Stimulated activated CD8-positive, alpha-beta memory T cell treated with anti-CD3 and anti-CD28 coated beads, Interleukin-15, amount 100 ng/mL, for 24 hours (primary cell): ENCODE data around the gene PAM.
"Not testable (repeated sequence)": the region's sequence is repeated elsewhere in the genome, so short reads cannot be mapped to it uniquely, and the experiment has no call there.

ENCODE experiments used
- DNase-seq: peaks from one replicate; pipeline ENCODE4 v3.0.0-alpha.2; 2020; ENCODE audit warnings: low read depth

PAM gene

DNA sequence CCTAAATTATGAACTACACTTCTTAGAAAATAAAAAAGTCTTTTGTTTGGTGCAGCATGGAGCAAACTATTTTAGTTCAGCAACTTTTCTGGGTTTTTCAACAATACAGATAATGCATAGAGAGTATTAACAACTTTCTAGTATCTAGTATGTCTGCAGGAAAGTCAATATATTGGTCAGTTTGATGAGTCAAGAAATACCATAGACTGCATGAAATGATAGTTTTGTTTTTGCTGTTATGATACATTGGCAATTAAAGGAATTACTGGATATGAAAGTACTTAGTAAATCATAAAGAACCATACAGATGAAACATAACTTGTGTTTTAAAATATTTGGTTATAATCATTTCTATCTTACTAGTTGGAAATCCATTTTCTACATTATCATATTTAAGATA, 191.3 kb downstream of the PAM start:
- DNase-seq = no peak

DNA sequence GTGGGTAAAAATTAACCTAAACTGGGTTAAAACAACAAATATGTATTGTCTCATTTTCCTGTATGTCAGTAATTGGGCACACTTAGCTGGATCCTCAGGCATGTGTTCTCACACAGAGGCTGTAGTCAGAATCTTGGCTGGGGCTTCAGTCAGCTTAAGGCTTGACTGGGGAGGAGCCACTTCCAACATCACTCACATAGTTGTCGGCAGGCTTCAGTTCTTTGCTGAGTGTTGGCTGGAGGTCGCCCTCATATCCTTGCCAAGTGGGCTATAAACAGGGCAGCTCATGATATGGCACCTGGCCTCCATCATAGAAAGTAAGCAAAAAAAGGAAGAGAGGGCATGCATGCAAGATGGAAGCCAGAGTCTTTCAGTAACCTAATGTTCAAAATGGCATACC, 191.9 kb downstream of the PAM start:
- DNase-seq = no peak

DNA sequence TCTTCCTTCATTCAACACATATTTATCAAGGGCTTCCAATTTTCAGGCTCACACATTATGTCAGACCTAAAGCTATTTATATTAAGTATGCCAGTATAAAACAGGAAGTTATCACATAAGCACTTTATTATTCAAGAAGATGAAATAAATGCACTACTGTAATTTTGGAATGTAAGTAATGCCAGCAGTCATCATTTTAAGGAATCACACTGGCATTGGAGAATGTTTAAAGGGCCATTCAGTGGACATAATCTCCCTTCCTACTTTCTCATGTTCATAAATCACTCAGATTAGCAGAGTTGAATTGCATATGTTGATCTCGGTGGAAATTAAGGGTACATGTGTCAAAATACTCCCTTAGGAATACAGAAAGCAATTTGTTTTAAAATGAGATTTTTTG, 200.4 kb downstream of the PAM start:
- DNase-seq = no peak

DNA sequence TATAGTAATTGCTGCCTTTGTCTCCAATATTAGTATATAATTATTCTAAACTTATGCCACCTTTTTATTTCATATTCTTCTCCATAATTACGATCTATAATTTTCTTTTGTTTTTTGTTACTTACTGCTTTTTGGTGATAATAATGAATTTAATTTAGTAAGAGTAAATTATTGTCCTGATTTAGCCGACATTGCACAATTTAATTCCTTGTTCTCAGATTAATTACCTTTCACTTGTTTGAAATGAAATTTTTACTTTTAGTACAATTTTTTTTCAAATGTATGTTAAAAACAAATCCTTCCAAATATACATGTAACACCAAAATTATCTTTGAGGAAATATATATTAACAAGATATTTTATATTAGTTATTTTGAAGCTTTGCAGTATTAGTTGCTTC, 201.5 kb downstream of the PAM start:
- no peak for DNase-seq

DNA sequence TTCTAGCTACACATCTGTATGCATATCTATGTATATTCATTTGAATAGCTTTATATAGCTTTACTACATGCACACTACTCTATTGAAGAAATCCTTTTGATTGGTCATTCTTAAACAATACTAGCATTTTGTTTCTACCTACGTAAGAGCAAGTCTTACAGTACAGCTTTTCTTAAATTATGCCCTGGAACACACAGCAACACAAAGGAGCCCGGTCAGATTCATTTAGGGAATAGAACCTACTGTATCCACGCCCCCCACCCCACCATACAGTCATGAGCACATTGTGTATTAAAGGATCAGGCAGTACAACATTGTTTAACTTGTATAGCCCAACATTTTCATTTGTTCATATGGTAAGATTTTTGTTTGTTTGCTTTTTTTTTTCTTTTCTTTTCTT, 202.0 kb downstream of the PAM start:
- no peak for DNase-seq

DNA sequence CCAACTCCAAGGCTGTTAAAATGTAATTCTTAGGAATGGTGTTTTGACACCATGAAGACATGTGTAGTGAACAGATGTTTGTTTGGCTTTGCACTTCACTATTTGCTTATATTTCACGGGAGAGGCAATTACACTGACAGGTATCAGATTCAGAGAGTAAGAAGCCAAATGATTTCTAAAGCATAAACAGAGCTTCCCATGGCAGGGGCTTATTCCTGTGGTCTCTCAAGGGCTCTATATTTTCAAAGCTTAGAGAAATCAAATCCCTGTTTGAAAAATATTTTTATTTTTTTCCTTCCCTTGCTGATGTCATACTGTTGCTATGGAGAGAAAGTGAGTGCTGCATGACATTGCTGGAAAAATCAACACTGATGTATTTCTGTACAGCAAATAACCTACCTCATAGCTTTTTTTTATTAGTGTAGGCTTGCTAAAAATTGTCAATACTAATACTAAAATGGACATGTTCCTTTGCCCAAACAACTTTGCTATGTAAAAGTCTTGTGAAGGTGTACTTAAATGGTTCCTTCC, 203.4 kb downstream of the PAM start:
- no peak for DNase-seq

DNA sequence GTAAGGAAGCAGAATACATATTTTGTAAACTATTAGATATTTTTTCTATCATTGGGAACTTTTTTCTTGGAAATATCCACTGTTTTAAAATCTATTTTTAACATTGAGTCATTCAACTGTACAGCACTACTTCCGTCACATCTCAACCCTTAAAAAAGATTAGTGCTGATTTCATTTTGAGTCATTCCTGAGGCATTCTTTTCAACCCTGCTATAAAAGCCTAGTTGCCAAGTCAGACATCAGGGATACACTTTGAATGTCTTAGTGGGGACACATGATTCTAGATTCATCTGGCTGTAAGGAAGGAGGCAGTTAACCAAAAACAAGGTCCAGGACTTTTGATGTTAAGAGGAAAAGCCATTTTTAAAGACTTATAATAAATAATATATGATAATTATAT, 203.9 kb downstream of the PAM start:
- no peak for DNase-seq

DNA sequence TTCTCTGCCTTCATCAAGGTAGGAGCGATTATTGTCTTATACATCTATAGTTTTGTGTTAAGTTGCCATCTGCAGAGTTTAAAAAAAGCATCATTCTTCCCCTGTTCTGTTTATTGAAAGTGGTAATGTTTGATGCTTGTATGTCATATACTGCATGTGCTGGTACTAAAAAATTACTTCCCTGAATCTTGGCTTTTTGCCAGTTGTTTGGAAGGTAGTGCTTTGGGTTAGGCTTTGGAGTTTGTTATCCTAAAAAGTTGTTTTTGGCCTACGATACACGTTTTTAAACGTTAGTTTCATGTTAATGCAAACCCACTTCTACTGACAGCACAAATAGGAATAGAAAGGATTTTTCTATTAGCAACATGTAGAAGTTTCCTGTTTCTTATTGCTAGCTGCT, 206.6 kb downstream of the PAM start:
- no peak for DNase-seq

DNA sequence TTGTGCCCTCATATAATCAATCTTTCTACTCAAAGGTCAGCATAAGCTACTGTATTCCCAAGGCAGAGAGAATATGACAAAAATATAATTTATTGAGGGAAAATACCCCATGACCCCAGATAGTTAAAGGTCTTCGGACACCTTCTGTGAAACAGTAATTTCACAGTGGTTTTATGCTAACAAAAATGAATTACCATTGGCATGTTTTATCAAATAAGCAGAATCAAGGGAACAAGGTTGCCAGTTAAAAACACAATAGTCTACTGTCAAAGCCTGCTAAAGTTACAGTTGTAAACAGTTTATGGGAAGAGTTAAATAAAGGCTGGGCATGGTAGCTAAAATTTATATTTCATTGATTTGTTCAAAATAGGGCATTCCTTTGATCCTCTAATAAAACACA, 210.5 kb downstream of the PAM start:
- DNase-seq = no peak

DNA sequence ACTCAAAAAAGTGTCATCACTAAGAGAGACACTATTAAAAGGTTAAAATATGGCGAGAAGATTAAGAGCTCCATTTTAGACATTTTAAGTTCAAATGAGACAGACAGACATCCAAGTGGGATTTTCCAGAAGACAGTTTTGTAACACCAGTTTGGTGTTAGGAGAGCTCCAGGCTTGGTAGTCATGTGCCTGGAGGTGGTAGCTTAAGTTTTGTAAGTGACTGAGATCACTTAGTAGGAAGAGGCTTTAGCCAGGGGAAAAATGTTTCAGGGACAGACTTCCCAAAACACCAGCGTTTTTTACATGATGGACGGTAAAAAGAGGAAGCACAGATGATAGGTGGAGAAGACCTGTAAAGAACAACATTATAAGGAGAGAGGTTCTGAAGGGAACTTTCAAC, 214.5 kb downstream of the PAM start:
- no peak for DNase-seq

DNA sequence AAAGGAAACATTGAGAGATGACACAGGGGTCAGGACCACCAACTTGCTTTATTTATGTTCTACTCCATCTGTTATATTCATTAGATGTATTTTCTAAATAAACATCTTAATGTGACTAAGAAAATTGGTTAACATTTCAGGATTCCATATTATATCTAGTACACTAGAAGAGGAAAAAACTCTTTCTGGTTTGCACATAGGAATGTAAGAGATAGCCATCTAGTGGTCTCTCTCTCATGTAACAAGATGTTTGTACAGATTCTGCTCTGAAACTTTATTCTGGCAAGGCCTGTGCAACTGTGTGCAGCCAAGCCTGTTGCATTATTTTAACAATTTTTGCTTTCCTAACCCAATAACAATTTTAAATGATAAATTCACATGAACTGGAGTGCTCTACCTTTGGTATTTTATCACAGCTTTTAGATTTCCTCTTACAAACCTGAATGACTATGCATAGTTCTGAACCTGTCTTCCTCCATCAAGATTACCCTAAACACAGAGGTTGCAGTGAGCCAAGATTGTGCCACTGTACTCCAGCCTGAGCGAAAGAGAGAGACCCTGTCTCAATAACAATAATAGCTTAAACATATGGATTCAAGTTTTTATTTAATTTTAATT, 216.7 kb downstream of the PAM start:
- no peak for DNase-seq

DNA sequence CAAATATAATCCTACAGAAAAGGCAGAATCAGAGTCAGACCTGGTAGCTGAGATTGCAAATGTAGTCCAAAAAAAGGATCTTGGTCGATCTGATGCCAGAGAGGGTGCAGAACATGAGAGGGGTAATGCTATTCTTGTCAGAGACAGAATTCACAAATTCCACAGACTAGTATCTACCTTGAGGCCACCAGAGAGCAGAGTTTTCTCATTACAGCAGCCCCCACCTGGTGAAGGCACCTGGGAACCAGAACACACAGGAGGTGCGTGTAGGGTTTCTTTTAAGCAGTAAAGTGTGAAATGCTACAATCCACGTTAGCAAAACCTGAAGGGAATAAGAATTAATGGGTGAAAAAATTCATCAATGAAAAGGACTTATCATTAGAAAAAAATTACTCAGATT, 219.1 kb downstream of the PAM start:
- no peak for DNase-seq

DNA sequence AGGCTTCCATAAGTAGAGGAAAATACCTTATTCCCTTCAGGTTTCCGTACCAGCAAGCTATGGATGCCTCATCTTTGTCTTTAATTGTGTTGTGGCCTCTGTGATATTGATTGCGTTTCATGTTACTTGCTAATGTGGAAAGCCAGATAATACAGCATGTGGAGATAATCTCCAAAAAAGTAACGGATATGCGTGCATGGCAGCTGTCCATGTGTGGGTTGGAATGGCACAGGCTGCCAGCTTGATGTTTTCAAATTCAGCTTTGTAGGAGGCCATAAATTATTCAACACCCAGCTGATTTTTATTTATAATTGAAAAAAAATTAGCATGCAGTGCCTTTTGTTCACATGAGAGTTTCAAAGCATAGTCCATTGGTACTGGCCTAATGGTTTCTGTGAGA, 219.9 kb downstream of the PAM start:
- DNase-seq = no peak

DNA sequence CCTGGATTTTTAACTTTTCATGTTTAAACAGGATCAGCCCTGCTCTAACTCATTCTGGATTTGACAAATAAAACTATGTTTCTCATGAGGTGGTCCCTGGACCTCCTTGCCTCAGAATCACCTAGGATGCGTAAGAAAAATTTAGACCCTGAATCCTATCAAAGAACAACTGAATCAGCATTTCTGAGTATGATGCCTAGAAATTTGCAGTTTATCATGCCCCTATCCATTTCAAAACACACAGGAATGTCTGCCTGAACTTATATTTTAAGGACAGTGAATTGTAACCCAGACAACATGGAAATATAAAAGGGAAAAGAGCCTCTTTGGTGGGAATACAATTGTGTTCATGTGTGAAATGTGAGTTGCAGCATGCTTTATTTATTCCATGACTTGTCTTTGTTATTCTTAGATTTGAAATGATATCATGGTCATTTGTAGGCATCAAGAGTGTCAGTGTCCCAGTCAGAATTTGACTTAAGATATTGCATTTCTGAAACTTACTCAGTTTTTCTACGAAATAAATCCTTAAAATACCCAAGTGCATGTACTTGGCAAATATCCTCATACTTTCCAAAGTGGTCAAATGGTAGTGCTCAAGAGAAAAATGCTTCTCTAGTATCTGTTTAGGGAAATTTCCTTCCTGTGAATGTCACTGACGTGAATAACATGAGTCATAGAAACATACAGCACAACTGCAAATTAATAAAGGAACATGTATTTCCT, 220.5 kb downstream of the PAM start:
- no peak for DNase-seq

DNA sequence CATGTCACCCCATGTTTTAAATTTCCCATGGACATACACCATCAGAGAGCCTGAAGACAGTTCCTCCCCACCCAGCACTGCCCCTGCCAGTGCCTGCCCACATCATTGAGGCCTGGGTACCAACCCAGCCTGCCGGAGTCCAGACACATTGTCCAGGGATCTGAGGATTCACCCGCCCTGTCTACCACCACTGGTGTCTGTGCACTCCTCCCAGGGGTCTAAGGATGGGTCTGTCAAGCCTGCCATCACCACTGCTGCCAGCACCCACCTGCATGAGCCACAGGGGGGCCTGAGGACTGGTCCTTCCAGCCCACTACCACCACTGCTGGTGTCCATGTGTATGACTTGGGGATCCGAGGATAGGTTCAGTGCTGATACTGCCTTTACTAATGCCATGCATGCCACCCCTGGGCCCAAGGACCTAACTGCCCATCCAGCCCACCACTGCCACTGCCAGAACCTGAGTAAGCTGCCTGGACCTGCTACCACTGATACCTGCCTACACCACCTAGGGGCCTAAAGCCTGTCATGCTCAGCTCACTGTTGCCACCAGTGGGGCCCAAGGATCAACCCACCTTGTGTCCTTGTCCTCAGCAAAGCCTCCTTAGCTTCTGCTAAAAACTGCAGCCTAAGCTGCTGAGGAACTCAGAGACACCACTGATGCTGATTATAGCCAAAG, 227.0 kb downstream of the PAM start:
- no peak for DNase-seq

DNA sequence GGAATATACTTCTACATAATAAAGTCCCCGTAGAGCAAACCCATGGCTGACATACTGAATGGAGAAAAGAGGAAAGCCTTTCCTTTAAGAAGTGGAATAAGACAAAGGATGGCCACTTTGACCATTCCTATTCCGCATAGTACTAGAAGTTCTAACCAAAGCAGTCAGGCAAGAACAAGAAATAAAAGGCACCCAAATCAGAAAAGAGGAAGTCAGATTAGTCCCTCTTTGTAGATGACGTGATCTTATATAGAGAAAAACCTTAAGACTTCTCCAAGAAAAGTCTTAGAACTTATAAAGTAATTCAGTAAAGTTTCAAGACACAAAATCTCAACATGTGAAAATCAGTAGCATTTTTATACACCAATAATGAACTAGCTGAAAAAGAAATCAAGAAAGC, 231.0 kb downstream of the PAM start:
- DNase-seq = no peak

DNA sequence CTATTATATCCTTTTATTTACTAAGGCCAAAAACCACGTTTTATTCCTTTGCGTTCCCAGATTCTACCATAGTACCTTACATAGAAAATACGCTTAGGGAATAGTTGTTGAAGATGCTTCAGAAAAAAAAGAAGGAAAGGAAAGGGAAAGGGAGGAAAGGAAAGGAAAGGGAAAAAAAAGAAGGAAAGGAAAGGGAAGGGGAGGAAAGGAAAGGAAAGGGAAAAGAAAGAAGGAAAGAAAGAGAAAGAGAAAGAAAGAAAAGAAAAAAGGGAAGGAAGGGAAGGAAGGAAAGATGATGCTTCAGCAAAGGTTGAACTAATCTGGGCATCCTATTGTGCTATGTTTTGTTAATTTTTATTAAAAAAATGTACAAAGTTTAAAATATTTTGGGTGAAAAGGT, 233.4 kb downstream of the PAM start:
- DNase-seq = no peak

DNA sequence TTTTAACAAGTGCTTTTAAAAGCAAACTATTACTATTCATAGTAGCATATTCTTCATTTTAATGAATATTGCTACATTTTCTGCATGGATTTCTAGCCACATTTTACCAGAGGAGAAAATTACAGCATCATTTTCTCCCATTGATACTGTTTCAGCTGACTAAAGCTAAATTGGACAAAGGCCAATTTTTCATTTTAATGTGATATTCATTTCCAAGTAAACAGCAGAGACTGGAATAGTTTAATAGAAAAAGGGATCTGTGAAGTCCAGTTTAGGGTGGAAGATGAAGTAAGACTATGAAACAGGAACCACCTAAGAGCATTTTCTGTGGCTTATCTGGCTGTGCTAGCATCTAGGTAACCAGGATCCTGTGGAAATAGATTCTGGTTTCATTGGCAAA, 236.7 kb downstream of the PAM start:
- DNase-seq = no peak

DNA sequence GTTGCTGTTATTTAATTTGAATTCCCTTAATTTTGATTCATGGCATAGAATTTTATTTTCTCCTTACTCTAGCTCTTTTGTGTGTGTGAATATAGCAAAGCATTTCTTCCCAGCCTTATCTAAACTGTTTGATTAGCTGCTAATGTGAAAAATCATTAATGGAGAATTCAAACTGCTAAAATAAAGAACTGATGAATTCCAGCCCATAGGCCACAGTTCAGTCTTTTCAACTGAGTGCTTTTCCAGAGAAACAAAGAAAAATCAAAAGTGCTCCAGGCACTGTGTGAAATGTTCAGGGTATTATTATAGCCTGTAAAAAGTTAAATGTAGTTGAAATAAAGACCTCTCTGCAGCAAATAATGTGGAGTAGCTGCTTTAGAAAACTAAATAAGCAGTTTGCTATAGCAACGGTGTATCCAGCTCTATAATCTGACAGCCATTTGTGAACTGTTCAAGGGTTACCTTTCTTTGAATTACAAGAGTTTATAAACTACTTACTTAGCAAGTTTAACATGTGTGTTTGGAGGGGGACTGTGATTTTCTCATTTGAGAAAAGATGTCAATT, 241.0 kb downstream of the PAM start:
- no peak for DNase-seq

DNA sequence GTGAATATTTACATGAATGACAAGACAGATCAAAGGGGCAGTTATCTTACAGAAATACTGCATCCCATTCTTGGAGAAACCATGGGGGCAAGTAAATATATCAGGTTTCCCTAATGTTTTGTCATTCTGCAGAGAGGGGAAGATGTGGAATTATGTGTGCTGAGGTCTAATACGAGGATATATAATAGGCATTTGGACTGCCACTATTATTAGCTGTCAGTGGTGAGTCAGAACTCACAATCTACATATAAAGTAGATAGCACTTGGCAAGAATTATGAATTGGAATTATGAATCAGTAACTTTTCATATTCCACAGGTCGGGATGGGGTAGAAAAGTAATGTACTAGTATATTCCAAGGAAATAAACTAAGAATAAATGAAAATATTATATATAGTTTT, 243.1 kb downstream of the PAM start:
- DNase-seq = no peak

DNA sequence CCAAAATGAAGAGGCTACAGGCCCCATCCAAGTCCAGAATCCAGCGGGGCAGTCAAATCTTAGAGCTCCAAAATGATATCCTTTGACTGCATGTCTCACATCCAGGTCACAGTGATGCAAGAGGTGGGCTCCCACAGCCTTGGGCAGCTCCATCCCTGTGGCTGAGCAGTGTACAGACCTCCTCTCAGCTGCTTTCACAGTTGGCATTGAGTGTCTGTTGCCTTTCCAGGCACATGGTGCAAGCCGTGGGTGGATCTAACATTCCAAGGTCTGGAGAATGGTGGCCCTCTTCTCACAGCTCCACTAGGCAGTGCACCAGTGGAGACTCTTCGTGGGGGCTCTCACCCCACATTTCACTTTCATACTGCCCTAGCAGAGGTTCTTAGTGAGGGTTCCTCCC, 244.1 kb downstream of the PAM start:
- DNase-seq = no peak

DNA sequence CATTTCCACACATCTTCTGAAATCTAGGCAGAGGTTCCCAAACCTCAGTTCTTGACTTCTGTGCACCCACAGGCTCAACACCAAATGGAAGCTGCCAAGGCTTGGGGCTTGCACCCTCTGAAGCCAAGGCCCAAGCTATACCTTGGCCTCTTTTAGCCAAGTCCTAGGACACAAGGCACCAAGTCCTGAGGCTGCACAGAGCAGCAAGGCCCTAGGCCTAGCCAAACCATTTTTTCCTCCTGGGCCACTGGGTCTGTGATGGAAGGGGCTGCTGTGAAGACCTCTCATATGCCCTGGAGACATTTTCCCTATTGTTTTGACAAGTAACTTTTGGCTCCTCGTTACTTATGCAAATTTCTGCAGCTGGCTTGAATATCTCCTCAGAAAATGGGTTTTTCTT, 244.5 kb downstream of the PAM start:
- not testable (repeated sequence) for DNase-seq

DNA sequence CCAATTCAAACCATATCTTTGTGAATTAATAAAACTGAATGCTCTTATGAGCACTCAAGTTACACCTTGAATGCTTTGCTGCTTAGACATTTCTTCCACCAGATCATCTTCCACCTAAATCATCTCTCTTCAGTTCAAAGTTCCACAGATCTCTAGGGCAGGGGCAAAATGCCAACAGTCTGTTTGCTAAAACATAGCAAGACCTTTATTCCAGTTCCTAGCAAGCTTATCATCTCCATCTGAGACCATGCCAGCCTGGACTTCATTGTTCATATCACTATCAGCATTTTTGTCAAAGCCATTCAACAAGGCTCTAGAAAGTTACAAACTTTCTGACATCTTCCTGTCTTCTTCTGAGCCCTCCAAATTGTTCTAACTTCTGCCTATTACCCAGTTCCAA, 245.0 kb downstream of the PAM start:
- DNase-seq = no peak
